HCT116 (cell line): ENCODE measurements around the gene ZSCAN9. TPM values are rescaled to one million over a fixed set of nuclear protein-coding genes. Genes with fewer than 3 reads are reported as not detected.

Experiments used
- ATAC-seq: fragments of 200-7000 bp; cut with Tn5 transposase; 2 replicates; pipeline ENCODE4 v1.9.1; 2020; ENCODE audit warnings: mild to moderate bottlenecking, moderate library complexity
- BruUV-seq: library from RNA; stranded (reverse); fragments of 400-500 nt; replicated peaks from 2 replicates; lab custom pipeline; 2021; lab: Mats Ljungman, UMichigan
- CTCF ChIA-PET: fragments of 300-600 bp; sonication (Branson Sonifier 250); formaldehyde crosslinking; loops from one replicate; lab custom pipeline; 2021; ENCODE audit warnings: antibody characterized with exemption; lab: Charles Lee
- POLR2A ChIA-PET: fragments of 300-600, 350-600 bp; sonication (Branson Sonifier 250); formaldehyde crosslinking; loops from one replicate; lab custom pipeline; 2021; ENCODE audit warnings: antibody characterized with exemption; lab: Charles Lee
- RAD21 ChIA-PET, 2 experiments: fragments of 300-600 bp; sonication (Branson Sonifier 250); formaldehyde crosslinking; loops; one replicate each; lab custom pipeline; 2023; ENCODE audit warnings: low total read pairs in 2 of 2; ENCODE audit not compliant: uncharacterized antibody in 2 of 2, unreplicated experiment in 2 of 2, low non-redundant PET in 1 of 2; lab: Charles Lee
- DNase-seq: peaks from one replicate; pipeline ENCODE4 v3.0.0-alpha.2; 2010; ENCODE audit warnings: low read depth, low spot score
- H2AFZ ChIP-seq: fragments of 200-600 bp; shearing (Covaris generic), sonication (generic); 2 replicates; pipeline ENCODE4 v1.6.1; 2017; ENCODE audit warnings: low read depth, mixed run types, mixed read lengths, antibody characterized with exemption, low read length; ENCODE audit not compliant: poor library complexity, severe bottlenecking
- H3K27ac ChIP-seq: 2 replicates; pipeline ENCODE4 v1.5.1; 2012; ENCODE audit warnings: low read depth, low read length
- H3K27me3 ChIP-seq: fragments of 200-600 bp; sonication (generic); 2 replicates; pipeline ENCODE4 v1.6.1; 2016; ENCODE audit warnings: mixed run types, low read length, mixed read lengths; ENCODE audit not compliant: insufficient read depth
- H3K36me3 ChIP-seq, 2 experiments: fragments of 200-500 bp in 1 of 2; fragments of 200-600 bp in 1 of 2; sonication (Bioruptor generic) in 1 of 2; sonication (generic) in 1 of 2; 2 replicates each; pipeline versions ENCODE4 v1.5.1 to v1.6.1; 2014 to 2016; ENCODE audit warnings: low read length in 2 of 2, inconsistent platforms in 1 of 2, mixed read lengths in 1 of 2, mixed run types in 1 of 2; ENCODE audit not compliant: insufficient read depth in 2 of 2, control insufficient read depth in 1 of 2
- H3K4me1 ChIP-seq, 2 experiments: fragments of 200-600 bp in 1 of 2; sonication (generic) in 1 of 2; 2 replicates each; pipeline versions ENCODE4 v1.5.1 to v1.6.1; 2012 to 2017; ENCODE audit warnings: low read length in 2 of 2, inconsistent platforms in 1 of 2, mild to moderate bottlenecking in 1 of 2, mixed read lengths in 1 of 2, mixed run types in 1 of 2, moderate library complexity in 1 of 2; ENCODE audit not compliant: insufficient read depth in 2 of 2, control insufficient read depth in 1 of 2
- H3K4me2 ChIP-seq: fragments of 200-600 bp; sonication (generic); 2 replicates; pipeline ENCODE4 v1.6.1; 2017; ENCODE audit warnings: mixed run types, low read length, mixed read lengths
- H3K4me3 ChIP-seq, 2 experiments: fragments of 200-600 bp in 1 of 2; sonication (generic) in 1 of 2; replicated peaks in 1 of 2; 2 replicates each; pipeline ENCODE4 v1.5.1; 2011 to 2016; ENCODE audit warnings: low read length in 2 of 2, control low read depth in 1 of 2, low read depth in 1 of 2, mild to moderate bottlenecking in 1 of 2, mixed read lengths in 1 of 2, mixed run types in 1 of 2
- H3K79me2 ChIP-seq: fragments of 200-600 bp; sonication (generic); 2 replicates; pipeline ENCODE4 v1.6.1; 2017; ENCODE audit warnings: mild to moderate bottlenecking, mixed run types, low read length, moderate library complexity, mixed read lengths; ENCODE audit not compliant: insufficient read depth
- H3K9ac ChIP-seq: fragments of 200-600 bp; sonication (generic); 2 replicates; pipeline ENCODE4 v1.6.1; 2016; ENCODE audit warnings: low read length, mixed read lengths
- H3K9me2 ChIP-seq: fragments of 200-600 bp; sonication (generic), shearing (Covaris generic); 2 replicates; pipeline ENCODE4 v1.6.1; 2017; ENCODE audit warnings: mixed run types, mild to moderate bottlenecking, moderate library complexity; ENCODE audit not compliant: insufficient read depth
- H3K9me3 ChIP-seq, 2 experiments: fragments of 200-500 bp in 1 of 2; fragments of 200-600 bp in 1 of 2; sonication (Bioruptor generic) in 1 of 2; sonication (generic) in 1 of 2; 2 replicates each; pipeline ENCODE4 v1.6.1; 2014 to 2017; ENCODE audit warnings: low read length in 2 of 2, mixed read lengths in 2 of 2, inconsistent platforms in 1 of 2, low read depth in 1 of 2, mild to moderate bottlenecking in 1 of 2, mixed run types in 1 of 2, moderate library complexity in 1 of 2; ENCODE audit not compliant: control insufficient read depth in 1 of 2, insufficient read depth in 1 of 2
- H4K20me1 ChIP-seq: fragments of 200-600 bp; sonication (generic), shearing (Covaris generic); 2 replicates; pipeline ENCODE4 v1.6.1; 2017; ENCODE audit warnings: mixed run types, mild to moderate bottlenecking, moderate library complexity; ENCODE audit not compliant: insufficient read depth
- FOSL1 ChIP-seq: IDR thresholded peaks from 2 replicates; pipeline ENCODE4 v1.6.1; 2012; ENCODE audit warnings: low read depth
- POLR2AphosphoS5 ChIP-seq: IDR thresholded peaks from 2 replicates; pipeline ENCODE4 v1.6.1; 2011; ENCODE audit warnings: mild to moderate bottlenecking, low read depth, low read length, moderate library complexity
- intact Hi-C: fragments of 100-400 bp; cut with micrococcal nuclease; formaldehyde crosslinking; loops from 2 replicates; pipeline ENCODE4 v1.10.0; 2022
- total RNA-seq: library from RNA; stranded (reverse); gene quantifications from one replicate; pipeline ENCODE4 v1.2.1, GENCODE V29; 2021; ENCODE audit not compliant: unreplicated experiment
- TF ChIP-seq, protein P1 (sequence below): IDR thresholded peaks from 2 replicates; pipeline ENCODE4 v1.6.1; 2012; ENCODE audit warnings: low read depth
- TF ChIP-seq, protein P2 (sequence below), 3 experiments: fragments of 200-600 bp in 1 of 3; sonication (generic) in 1 of 3; IDR thresholded peaks in 2 of 3; conservative IDR thresholded peaks in 1 of 3; 2 replicates each; pipeline ENCODE4 v1.5.1; 2012 to 2017; ENCODE audit warnings: low read depth in 2 of 3, low read length in 2 of 3, antibody characterized with exemption in 1 of 3, borderline replicate concordance in 1 of 3, control low read depth in 1 of 3, mild to moderate bottlenecking in 1 of 3, mixed read lengths in 1 of 3, mixed run types in 1 of 3, moderate library complexity in 1 of 3; ENCODE audit not compliant: insufficient read depth in 1 of 3

Gene ZSCAN9
- total RNA-seq, 1 experiment from 2014 or later: 10.8 TPM

DNA sequence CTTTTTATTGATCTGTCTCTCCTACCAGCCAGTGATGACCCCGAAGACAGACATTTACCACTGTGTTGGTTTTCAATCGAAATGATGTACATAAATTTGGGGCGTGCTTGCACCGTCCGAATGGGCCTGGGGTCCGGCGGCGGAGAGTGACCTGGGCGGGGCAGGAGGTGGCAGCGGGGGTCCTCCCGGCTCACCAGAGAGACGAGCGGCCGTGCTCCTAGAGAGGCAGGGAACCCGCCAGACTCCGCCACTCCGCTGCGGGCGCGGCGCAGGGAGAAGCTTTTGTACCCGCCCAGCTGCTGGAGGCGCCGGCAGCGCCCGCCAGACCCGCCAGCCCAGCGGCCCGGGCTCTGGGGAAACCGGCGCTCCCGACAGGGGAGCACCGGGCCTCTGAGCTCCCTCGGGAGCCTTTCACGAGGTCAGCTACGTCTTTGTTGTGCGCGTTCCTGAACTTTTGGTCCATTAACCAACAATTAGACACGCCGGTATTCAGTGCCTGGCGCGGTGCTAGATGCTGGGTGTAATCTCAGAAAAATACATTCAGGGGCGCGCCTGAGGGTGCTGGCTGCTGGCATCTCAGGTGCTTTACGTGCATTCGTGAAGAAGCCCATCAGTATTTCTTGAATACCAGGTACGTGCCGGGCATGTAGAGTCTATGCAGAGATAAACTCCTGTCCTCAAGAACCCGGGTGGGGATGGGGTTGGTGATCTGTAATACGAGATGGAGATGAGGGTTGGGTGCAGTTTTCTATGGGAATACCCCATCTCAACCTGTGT lies 56.4 kb downstream of the ZSCAN9 start, which contains the start of gene PGBD1:
TSS of gene PGBD1 (plus strand) at position 285 of the 777 bp plus-strand sequence. CDS start 2,242 bp downstream, outside the sequence.
- DNase-seq (peak; percentile 13), ATAC-seq (peak; percentile 94)
- Histone ChIP-seq H3K9ac (peak within 1 kb of the TSS; percentile 50), H3K9me2 (no peaks in the 10 kb centered on the region), H4K20me1 (no peaks in the 10 kb centered on the region), H3K9me3 (no peaks in the 10 kb centered on the region), H3K79me2 (no peaks in the 10 kb centered on the region), H3K27me3 (no peaks in the 10 kb centered on the region), H3K4me1 (no peaks in the 10 kb centered on the region), H3K27ac (peak within 1 kb of the TSS; percentile 23; the same call in 1 of the 2 replicates), H2AFZ (peak within 1 kb of the TSS; percentile 43), H3K4me2 (peak within 1 kb of the TSS; percentile 71), H3K36me3 (peaks cover 2 to 5% of the 10 kb centered on the region in 2 experiments; a peak in 2 of 4 replicates), H3K4me3 (peak within 1 kb of the TSS; percentile 56 to 59)
- BruUV-seq: no TSS peak
- RAD21 ChIA-PET: no interaction called here
- TF ChIP-seq, protein P1, sequence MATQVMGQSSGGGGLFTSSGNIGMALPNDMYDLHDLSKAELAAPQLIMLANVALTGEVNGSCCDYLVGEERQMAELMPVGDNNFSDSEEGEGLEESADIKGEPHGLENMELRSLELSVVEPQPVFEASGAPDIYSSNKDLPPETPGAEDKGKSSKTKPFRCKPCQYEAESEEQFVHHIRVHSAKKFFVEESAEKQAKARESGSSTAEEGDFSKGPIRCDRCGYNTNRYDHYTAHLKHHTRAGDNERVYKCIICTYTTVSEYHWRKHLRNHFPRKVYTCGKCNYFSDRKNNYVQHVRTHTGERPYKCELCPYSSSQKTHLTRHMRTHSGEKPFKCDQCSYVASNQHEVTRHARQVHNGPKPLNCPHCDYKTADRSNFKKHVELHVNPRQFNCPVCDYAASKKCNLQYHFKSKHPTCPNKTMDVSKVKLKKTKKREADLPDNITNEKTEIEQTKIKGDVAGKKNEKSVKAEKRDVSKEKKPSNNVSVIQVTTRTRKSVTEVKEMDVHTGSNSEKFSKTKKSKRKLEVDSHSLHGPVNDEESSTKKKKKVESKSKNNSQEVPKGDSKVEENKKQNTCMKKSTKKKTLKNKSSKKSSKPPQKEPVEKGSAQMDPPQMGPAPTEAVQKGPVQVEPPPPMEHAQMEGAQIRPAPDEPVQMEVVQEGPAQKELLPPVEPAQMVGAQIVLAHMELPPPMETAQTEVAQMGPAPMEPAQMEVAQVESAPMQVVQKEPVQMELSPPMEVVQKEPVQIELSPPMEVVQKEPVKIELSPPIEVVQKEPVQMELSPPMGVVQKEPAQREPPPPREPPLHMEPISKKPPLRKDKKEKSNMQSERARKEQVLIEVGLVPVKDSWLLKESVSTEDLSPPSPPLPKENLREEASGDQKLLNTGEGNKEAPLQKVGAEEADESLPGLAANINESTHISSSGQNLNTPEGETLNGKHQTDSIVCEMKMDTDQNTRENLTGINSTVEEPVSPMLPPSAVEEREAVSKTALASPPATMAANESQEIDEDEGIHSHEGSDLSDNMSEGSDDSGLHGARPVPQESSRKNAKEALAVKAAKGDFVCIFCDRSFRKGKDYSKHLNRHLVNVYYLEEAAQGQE: no peak
- TF ChIP-seq, protein P2, sequence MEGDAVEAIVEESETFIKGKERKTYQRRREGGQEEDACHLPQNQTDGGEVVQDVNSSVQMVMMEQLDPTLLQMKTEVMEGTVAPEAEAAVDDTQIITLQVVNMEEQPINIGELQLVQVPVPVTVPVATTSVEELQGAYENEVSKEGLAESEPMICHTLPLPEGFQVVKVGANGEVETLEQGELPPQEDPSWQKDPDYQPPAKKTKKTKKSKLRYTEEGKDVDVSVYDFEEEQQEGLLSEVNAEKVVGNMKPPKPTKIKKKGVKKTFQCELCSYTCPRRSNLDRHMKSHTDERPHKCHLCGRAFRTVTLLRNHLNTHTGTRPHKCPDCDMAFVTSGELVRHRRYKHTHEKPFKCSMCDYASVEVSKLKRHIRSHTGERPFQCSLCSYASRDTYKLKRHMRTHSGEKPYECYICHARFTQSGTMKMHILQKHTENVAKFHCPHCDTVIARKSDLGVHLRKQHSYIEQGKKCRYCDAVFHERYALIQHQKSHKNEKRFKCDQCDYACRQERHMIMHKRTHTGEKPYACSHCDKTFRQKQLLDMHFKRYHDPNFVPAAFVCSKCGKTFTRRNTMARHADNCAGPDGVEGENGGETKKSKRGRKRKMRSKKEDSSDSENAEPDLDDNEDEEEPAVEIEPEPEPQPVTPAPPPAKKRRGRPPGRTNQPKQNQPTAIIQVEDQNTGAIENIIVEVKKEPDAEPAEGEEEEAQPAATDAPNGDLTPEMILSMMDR (IDR thresholded peaks at IDR 0.05 in 2 of 3, conservative IDR thresholded peaks at IDR 0.05 in 1 of 3; ENCODE audit: borderline replicate concordance in 1 of 3, insufficient read depth in 1 of 3, low read depth in 2 of 3, low read length in 2 of 3): no peak
- TF ChIP-seq FOSL1 (no peak), POLR2AphosphoS5 (peak; percentile 65)
- CTCF ChIA-PET: no interaction called here
- intact Hi-C loops: no loop called here
- POLR2A ChIA-PET: interaction anchor here (0.9 to 1.3 kb wide), 2 partner anchors 12 to 14 kb away, joined by 3 read pairs; partner anchors contain the start of gene ZSCAN26
